Measurements from ENCODE around the gene STAMBP.
A peak's percentile ranks its signal among the peaks of the same experiment; 100 is the strongest.

Gene STAMBP

DNA sequence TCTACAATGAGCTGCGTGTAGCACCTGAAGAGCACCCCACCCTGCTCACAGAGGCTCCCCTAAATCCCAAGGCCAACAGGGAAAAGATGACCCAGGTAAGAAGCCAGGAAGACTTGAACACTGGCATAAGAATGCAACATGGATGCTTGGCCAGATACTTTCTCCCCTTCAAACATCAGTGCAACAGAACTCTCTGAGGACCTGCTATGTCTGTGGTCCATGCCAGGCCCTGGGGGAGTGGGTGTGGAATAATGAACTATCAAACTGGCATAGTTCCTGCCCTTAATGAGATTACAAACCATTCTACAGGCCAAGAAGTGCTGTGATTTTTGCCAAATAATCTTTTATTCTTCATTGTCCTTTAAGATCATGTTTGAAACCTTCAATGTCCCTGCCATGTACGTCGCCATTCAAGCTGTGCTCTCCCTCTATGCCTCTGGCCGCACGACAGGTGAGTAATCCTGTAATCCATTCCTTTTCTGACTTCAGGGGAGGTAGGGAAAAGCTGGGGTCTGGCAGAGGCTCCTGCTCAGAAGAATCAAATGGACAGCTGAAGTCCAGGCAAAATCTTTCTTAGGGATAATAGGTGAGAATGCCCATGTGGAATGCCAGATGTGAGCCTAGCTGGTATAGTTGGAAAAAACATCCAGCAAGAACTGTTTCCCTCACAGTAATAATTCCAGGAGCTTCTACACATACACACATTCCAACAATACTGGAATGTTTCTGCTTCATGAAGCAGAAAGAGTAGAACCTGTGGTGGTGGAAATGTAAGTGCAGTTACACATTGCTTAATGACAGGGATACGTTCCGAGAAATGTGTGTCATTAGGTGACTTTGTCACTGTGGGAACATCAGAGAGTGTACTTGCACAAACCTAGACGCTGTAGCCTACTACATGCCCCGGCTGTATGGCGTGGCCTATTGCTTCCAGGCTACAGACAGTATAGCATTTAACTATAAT is 80.2 kb downstream of the STAMBP start:
- no peak for DNase-seq

DNA sequence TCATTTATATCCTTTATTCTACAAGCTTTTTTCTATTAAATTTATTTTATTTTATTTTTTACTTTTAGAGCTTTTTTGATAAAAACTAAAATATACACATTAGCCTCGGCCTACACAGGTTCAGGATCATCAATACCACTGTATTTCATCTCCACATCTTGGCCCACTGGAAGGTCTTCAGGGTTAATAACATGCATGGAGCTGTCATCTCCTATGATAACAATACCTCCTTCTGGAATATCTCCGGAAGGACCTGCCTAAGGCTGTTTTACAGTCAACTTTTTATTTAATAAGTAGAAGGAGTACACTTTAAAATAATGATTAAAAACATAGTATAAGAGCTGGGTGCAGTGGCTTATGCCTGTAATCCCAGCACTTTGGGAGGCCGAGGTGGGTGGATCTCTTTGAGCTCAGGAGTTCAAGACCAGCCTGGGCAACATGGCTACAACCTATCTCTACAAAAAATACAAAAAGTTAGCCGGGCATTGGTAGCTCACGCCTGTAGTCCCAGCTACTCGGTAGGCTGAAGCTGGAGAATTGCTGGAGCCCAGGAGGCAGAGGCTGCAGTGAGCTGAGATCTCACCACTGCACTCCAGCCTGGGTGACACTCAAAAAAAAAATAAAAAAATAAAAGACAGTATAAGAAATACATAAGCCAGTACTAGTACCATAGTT is 82.2 kb downstream of the STAMBP start:
- DNase-seq = no peak

DNA sequence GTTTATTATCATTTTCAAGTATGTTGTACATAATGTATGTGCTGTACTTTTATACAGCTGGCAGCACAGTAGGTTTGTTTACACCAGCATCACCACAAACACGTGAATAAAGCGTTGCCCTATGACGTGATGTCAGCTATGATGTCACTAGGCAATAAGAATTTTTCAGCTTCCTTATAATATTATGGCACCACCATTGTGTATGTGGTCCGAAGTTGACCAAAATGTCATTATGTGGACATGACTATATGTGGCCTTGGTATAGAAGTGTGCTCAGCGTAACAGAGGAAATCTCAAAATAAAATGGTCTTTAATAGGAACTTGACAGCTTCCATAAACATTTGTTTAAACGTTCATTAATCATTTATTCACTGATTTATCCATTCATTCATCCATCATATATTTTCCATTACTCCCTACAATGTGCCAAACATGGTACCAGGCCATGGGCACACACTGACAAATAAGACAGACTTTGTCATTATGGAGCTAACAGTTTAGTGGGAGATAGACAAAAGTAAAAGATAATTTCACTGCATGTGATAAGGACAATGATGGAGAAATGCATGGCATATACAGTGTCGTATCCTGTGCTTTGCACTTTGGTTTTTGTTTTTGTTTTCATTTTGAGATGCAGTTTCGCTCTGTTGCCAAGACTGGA is 82.9 kb downstream of the STAMBP start:
- no peak for DNase-seq

DNA sequence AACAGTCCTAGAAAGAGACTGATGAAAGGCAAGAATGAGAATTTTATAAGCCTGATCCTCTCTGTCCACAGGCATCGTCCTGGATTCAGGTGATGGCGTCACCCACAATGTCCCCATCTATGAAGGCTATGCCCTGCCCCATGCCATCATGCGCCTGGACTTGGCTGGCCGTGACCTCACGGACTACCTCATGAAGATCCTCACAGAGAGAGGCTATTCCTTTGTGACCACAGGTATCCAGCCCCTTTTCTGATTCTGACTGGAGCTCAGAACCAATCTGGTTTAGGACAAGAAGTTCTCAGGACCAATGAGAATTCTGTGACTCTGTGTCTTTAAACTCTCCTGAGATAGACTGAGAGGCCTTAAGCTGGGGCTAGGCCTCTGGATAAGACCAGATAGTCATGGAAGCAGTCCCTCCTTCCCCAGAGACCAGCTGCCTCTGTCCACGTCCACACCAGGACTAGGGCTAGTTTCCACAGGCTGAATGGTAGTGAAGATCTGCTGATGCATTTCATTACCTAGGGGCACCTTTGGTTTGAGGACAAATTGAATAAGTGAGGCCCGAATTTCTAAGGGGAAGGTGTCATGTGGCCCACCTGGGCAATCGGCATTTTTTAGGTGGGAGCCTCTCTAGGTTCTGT is 84.8 kb downstream of the STAMBP start:
- no peak for DNase-seq

DNA sequence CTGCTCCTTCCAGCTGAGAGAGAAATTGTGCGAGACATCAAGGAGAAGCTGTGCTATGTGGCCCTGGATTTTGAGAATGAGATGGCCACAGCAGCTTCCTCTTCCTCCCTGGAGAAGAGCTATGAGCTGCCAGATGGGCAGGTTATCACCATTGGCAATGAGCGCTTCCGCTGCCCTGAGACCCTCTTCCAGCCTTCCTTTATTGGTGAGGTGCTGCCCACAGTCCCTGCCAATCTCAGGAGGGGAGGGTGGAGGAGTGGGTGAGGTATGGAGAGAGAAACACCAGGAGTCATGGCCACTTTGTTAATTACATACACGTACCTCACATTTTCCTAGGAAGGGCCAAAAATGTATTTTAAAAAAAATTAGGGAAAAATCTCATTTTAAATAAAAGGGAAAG is 85.9 kb downstream of the STAMBP start:
- no peak for DNase-seq

DNA sequence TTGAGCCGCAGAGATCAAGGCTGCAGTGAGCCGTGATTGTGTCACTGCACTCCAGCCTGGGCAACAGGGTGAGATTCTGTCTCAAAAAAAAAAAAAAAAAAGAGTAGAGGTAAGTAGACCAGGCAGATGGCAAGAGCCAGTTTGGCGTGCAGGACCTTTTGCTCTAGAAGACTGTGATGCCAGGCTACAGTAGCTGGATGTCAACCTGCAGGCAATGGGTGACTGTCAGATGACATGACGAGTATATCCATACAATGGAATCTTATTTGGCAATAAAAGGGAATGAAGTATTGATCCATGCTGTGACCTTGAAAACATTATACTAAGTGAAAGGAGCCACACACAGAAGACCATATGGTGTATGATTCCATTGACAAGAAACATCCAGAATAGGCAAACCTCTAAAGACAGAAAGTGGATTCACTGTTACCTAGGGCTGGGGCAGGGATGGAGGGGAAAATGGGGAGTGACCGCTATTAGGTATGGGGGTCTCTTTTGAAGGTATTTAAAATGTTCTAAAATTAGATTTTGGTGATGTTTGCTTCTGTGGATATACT is 86.8 kb downstream of the STAMBP start:
- DNase-seq = no peak

DNA sequence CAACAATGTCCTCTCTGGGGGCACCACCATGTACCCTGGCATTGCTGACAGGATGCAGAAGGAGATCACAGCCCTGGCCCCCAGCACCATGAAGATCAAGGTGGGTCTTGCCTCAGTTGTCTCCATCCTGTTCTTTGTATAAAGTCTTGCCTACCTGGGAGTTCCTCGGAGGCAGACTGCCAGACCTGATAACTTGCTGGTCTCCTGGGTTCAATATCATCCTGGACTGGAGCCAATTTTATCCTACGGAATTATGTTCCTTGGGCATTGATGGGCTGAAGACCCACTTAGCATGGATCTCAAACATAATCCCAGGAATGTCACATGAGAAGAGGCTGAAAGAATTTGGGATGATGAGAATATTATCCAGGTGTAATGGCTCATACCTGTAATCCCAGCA is 87.9 kb downstream of the STAMBP start:
- DNase-seq = no peak

DNA sequence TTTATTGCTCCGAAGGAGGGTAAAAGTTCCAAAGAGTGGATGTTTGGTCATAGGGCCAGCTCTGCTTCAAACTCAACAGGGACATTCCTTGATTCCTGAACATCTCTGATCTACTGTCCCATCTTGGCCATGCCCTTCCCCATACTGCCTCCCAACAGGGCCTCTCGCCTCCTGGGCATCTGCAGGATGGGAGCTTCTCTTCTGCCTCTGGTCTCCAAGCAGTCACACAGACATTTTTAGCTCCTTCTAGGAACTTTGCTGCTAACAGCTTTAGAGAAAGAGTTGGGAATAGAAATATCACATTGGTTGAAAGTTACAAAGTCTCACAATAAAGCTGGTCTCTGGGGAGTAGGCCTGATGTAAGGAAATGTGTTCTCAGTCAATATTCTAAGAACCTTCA is 88.5 kb downstream of the STAMBP start:
- no peak for DNase-seq

DNA sequence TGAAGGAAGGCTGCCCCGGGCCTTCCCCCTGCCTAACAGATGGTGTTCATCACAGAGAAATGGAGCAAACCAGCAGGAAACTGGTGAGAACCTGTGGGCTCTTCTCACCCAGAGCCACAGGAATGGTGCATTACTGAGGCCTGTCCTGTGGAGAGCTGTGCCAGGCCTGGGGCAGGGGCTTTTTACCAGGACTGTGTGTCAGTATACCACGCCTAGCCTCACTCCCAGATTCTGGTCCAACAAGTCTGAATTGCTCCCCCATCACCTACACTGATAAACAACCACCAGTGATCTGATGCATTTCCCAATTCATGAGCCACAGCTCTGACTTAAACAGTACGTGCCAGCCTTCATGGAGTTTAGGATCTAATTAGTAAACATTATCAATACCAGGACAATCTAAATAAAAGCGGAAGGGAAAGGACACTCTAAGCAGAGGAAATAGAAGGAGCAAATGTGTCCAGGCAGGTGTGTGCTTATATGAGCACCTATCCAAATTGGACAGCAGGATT is 89.0 kb downstream of the STAMBP start:
- DNase-seq = no peak

DNA sequence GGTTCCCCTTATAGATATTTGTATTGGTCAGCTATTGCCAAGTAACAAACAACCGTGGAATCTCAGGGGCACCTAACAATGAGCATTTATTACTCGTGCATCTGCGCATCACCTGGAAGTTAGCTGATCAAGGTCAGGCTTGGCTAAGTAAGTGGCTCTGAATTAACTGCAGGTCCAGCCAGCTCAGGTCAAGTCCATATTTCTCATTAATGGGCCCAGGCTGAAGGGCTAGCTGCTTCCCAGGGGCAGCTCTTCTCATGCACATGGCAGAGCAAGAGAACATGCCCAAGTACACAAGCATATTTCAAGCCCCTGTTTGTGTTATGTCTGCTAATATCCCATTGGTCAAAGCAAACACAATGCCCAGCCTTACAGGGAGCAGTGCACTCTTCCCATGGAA is 90.1 kb downstream of the STAMBP start:
- no peak for DNase-seq

DNA sequence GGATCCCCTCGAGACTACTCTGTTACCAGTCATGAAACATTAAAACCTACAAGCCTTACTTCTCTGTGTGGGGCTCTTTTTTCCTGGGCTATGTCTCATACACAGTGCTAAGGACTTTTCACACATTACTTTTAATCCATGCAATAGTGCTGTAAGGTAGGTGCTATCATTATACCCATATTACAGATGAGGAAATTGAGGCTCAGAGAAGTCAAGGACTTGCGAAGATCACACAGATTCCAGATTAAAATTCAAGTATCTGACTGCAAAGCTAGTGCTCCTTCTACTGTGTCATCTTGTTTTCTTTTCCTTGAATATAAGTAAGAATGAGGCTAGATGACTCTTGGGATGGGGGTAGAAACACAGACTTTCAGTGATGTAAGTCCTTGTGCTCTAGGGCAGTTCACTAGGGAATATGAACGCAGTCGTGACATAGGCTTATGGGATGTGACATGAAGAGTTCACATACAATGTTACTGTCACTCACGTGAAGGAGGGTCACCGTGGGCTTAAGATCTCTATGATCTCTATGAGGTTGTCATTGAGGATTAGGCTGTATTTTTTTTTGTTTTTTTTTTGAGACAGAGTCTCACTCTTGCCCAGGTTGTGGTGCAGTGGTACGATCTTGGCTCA is 91.0 kb downstream of the STAMBP start:
- no peak for DNase-seq

DNA sequence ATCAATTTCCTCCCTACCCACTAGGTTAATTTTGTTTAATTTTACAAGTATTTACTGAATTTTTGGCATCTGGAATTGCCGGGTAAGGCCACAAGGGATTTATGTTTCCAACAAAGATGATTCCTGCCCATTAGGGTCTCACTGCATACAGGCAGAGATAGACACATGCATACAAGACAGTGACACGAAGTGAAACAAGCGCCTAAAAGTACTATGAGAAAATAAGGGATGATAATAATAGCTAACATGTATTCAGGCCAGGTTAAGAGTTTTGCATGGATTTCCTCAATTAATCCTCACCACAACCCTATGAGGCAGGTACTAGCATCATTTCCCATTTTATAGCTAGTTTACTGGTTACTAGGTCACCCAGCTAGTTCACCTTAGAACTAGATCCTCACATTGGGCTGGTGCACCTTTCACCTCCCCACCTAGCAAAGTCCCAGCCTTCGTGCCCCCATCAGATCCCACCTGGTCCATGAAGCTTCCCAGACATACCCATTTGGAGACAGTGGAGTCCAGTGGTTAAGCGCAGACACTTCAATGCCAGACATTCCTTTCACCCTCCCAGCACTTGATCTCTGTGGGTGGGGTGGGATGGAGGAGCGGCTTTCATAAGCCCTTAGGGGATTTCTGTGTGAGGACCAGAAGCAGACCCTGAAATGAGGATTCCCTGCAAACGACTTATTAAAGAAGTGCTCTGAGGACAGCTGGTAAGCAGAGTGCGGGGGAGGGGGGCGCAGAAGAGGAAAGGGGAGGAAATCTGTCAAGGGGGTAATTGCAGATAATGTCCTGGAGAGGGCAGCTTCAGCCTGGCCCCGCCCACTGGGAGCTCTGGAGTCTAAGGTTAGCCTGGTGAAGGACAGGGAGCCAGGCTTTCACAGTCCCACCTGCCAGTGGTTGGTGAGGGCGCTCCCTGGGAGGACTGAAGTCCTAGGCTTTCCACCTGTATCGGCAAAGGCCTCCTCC is 92.1 kb downstream of the STAMBP start:
- DNase-seq = peak; percentile 53

DNA sequence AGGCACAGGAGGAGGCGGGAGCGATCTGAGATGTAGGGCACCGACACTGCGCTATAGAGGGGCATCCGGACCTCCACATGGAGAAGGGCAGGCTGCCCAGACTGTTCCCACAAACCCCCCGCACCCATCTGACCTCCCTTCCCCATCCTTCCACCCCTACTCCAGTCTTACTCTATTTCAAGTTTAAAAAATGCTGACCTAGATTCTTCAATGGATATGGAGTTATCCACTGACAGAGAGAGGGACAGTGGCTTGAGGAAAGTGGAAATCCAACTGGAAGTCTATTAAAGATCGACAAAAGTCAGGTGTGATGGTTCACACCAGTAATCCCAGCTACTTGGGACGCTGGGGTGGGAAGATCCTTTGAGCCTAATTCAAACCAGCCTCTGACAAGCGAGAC is 92.8 kb downstream of the STAMBP start:
- DNase-seq = no peak

DNA sequence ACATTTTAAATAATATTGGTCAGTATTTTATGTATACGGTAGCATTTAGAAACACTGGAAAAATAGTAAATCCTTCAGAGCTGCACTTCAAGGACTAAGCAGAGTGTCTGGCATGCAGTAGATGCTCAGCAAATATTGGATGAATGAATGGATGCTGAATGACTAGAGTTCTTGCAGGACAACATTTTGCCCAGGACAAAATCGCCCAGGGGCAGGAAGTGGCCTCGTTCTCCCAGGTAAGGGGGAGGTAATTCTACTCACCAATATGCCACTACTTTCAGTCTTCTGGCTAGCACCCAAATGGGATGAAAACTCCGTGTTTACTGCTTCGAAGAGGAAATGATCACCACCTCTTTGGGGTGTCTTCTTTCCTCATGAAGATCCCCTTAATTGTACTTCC is 93.9 kb downstream of the STAMBP start:
- DNase-seq = no peak

Measured in NCI-H524 treated with DMSO at 0.1 percent for 48 hours (cell line).